H9 (cell line): ENCODE data around the gene SYNC. TPM values are rescaled to one million over a fixed set of nuclear protein-coding genes. Genes with fewer than 3 reads are reported as not detected.

Experiments used
- DNase-seq: peaks from one replicate; pipeline ENCODE4 v3.0.0-alpha.2; 2017
- H2AFZ ChIP-seq: one replicate; pipeline ENCODE4 v1.6.1; 2013; ENCODE audit warnings: mild to moderate bottlenecking, low read length, control low read depth, moderate library complexity
- H2AK5ac ChIP-seq: 2 replicates; pipeline ENCODE4 v1.6.1; 2013; ENCODE audit warnings: low read length, control low read depth, mixed read lengths; ENCODE audit not compliant: insufficient read length
- H2BK120ac ChIP-seq: one replicate; pipeline ENCODE4 v1.6.1; 2013; ENCODE audit warnings: low read depth, mild to moderate bottlenecking, low read length, control low read depth, inconsistent platforms; ENCODE audit not compliant: poor library complexity, severe bottlenecking
- H2BK12ac ChIP-seq: 2 replicates; pipeline ENCODE4 v1.6.1; 2013; ENCODE audit warnings: low read length, control low read depth, mixed read lengths, low read depth; ENCODE audit not compliant: insufficient read length
- H2BK15ac ChIP-seq: 2 replicates; pipeline ENCODE4 v1.6.1; 2013; ENCODE audit warnings: low read depth, low read length, control low read depth
- H2BK20ac ChIP-seq: one replicate; pipeline ENCODE4 v1.6.1; 2013; ENCODE audit warnings: low read depth, mild to moderate bottlenecking, low read length, control low read depth, inconsistent platforms; ENCODE audit not compliant: poor library complexity, severe bottlenecking
- H2BK5ac ChIP-seq: 2 replicates; pipeline ENCODE4 v1.6.1; 2013; ENCODE audit warnings: low read length, control low read depth, mixed read lengths; ENCODE audit not compliant: insufficient read length
- H3K14ac ChIP-seq: 2 replicates; pipeline ENCODE4 v1.6.1; 2013; ENCODE audit warnings: low read length, control low read depth; ENCODE audit not compliant: insufficient read depth
- H3K18ac ChIP-seq: 2 replicates; pipeline ENCODE4 v1.6.1; 2013; ENCODE audit warnings: low read depth, mild to moderate bottlenecking, mixed read lengths, low read length, control low read depth; ENCODE audit not compliant: insufficient read length
- H3K23ac ChIP-seq: 2 replicates; pipeline ENCODE4 v1.6.1; 2013; ENCODE audit warnings: low read length, control low read depth, mixed read lengths, low read depth; ENCODE audit not compliant: insufficient read length
- H3K23me2 ChIP-seq: 2 replicates; pipeline ENCODE4 v1.6.1; 2013; ENCODE audit warnings: low read depth, mild to moderate bottlenecking, mixed read lengths, low read length, control low read depth; ENCODE audit not compliant: insufficient read length, poor library complexity, severe bottlenecking
- H3K27ac ChIP-seq: 2 replicates; pipeline ENCODE4 v1.5.1; 2013; ENCODE audit warnings: low read length, control low read depth, mixed read lengths, low read depth; ENCODE audit not compliant: insufficient read length
- H3K27me3 ChIP-seq: 2 replicates; pipeline ENCODE4 v1.6.1; 2013; ENCODE audit warnings: low read length, control low read depth, inconsistent platforms; ENCODE audit not compliant: insufficient read depth
- H3K4ac ChIP-seq: 2 replicates; pipeline ENCODE4 v1.6.1; 2013; ENCODE audit warnings: low read depth, mild to moderate bottlenecking, control low read depth, inconsistent platforms, low read length, moderate library complexity
- H3K4me1 ChIP-seq: 2 replicates; pipeline ENCODE4 v1.6.1; 2013; ENCODE audit warnings: low read length, control low read depth, inconsistent platforms; ENCODE audit not compliant: insufficient read depth
- H3K4me2 ChIP-seq: 2 replicates; pipeline ENCODE4 v1.6.1; 2013; ENCODE audit warnings: low read length, control low read depth, mixed read lengths; ENCODE audit not compliant: insufficient read length, insufficient read depth
- H3K56ac ChIP-seq: 2 replicates; pipeline ENCODE4 v1.6.1; 2013; ENCODE audit warnings: low read depth, mild to moderate bottlenecking, mixed read lengths, low read length, control low read depth; ENCODE audit not compliant: insufficient read length
- H3K79me1 ChIP-seq: 2 replicates; pipeline ENCODE4 v1.6.1; 2013; ENCODE audit warnings: low read depth, mild to moderate bottlenecking, moderate library complexity, low read length, control low read depth, inconsistent platforms; ENCODE audit not compliant: insufficient read depth, poor library complexity, severe bottlenecking
- H3K79me2 ChIP-seq: 2 replicates; pipeline ENCODE4 v1.6.1; 2013; ENCODE audit warnings: low read length, control low read depth, inconsistent platforms; ENCODE audit not compliant: insufficient read depth
- H3K9ac ChIP-seq: 2 replicates; pipeline ENCODE4 v1.6.1; 2013; ENCODE audit warnings: low read length, control low read depth, mixed read lengths; ENCODE audit not compliant: insufficient read length; ENCODE audit errors: extremely low read depth
- H3K9me3 ChIP-seq: one replicate; pipeline ENCODE4 v1.6.1; 2013; ENCODE audit warnings: low read depth, low read length, inconsistent platforms; ENCODE audit not compliant: control insufficient read depth
- H3T11ph ChIP-seq: one replicate; pipeline ENCODE4 v1.6.1; 2013; ENCODE audit warnings: mild to moderate bottlenecking, low read length, control low read depth, inconsistent platforms
- H4K20me1 ChIP-seq: one replicate; pipeline ENCODE4 v1.6.1; 2013; ENCODE audit not compliant: control insufficient read depth, insufficient read length, insufficient read depth
- H4K5ac ChIP-seq: 2 replicates; pipeline ENCODE4 v1.6.1; 2013; ENCODE audit warnings: low read depth, mild to moderate bottlenecking, mixed read lengths, low read length, control low read depth; ENCODE audit not compliant: insufficient read length
- H4K8ac ChIP-seq: replicated peaks from 2 replicates; pipeline ENCODE4 v1.6.1; 2013; ENCODE audit warnings: low read length, control low read depth, mixed read lengths, low read depth; ENCODE audit not compliant: insufficient read length
- H4K91ac ChIP-seq: 2 replicates; pipeline ENCODE4 v1.6.1; 2013; ENCODE audit warnings: low read depth, mild to moderate bottlenecking, moderate library complexity, mixed read lengths, low read length, control low read depth; ENCODE audit not compliant: insufficient read length
- H3K27ac Mint-ChIP-seq, 3 experiments: 2 replicates in 2 of 3; 3 replicates in 1 of 3; pipeline ENCODE4 v1.8.0; 2020 to 2021; ENCODE audit warnings: mixed read lengths in 3 of 3, mild to moderate bottlenecking in 1 of 3, moderate library complexity in 1 of 3
- H3K27me3 Mint-ChIP-seq: 2 replicates; pipeline ENCODE4 v1.8.0; 2021; ENCODE audit warnings: low read depth, mild to moderate bottlenecking, moderate library complexity, mixed read lengths
- H3K36me3 Mint-ChIP-seq, 3 experiments: 2 replicates in 2 of 3; 3 replicates in 1 of 3; pipeline ENCODE4 v1.8.0; 2020 to 2021; ENCODE audit warnings: low read depth in 3 of 3, mixed read lengths in 3 of 3; ENCODE audit not compliant: insufficient read depth in 1 of 3
- H3K4me1 Mint-ChIP-seq, 2 experiments: 2 replicates each; pipeline ENCODE4 v1.8.0; 2020; ENCODE audit warnings: mixed read lengths in 2 of 2
- H3K4me3 Mint-ChIP-seq, 2 experiments: 2 replicates in 1 of 2; 3 replicates in 1 of 2; pipeline ENCODE4 v1.8.0; 2020 to 2021; ENCODE audit warnings: mild to moderate bottlenecking in 2 of 2, mixed read lengths in 2 of 2, moderate library complexity in 1 of 2
- H3K9me3 Mint-ChIP-seq, 2 experiments: 2 replicates in 1 of 2; 3 replicates in 1 of 2; pipeline ENCODE4 v1.8.0; 2020; ENCODE audit warnings: mild to moderate bottlenecking in 2 of 2, mixed read lengths in 2 of 2, moderate library complexity in 1 of 2
- CTCF ChIP-seq: fragments of 200-600 bp; sonication (generic); conservative IDR thresholded peaks from 3 replicates; pipeline ENCODE4 v1.8.0; 2021; ENCODE audit warnings: antibody characterized with exemption, mild to moderate bottlenecking
- WGBS: extraction: QIAGEN DNeasy Blood & Tissue Kit; methylation state at CpG from one replicate; pipeline ENCODE4 v1.1.7; 2013; ENCODE audit warnings: missing lambda C conversion rate, low lambda C conversion rate, mixed read lengths; ENCODE audit not compliant: insufficient read length; ENCODE audit errors: extremely low coverage; 5-methylcytosine and 5-hydroxymethylcytosine counted together
- total RNA-seq: library from RNA; stranded (reverse); gene quantifications from 2 replicates; pipeline ENCODE4 v1.2.1, GENCODE V29; 2021

Gene SYNC
- total RNA-seq, 1 experiment from 2014 or later = 0.15 TPM

GRCh38 chr1:32683397-32683796 is 19.2 kb downstream of the SYNC start:
- Histone ChIP-seq H4K20me1 (no peaks in the 10 kb centered on the region), H2AFZ (no peak overlapping the region)

More at GRCh38 chr1:32683397-32683796, 19.2 kb downstream of the SYNC start:
- no peak for DNase-seq
- no peak overlapping the region for H2BK12ac ChIP-seq
- no CpG with 5 or more reads among the region's 3 CpGs for WGBS
- H3K27me3 ChIP-seq = no peaks in the 10 kb centered on the region
- H3K27ac ChIP-seq = no peak overlapping the region
- no peak overlapping the region for H4K8ac ChIP-seq
- no peaks in the 10 kb centered on the region for H3K23me2 ChIP-seq
- H3K9ac ChIP-seq = no peak overlapping the region
- H3K4me2 ChIP-seq = no peak overlapping the region
- no peaks in the 10 kb centered on the region for H3K27me3 Mint-ChIP-seq
- H2BK120ac ChIP-seq = no peak overlapping the region
- TF ChIP-seq CTCF = no peak
- H2BK5ac ChIP-seq = no peak overlapping the region
- no peak overlapping the region for H3K14ac ChIP-seq
- H3K4me1 Mint-ChIP-seq = no peaks in the 10 kb centered on the region
- no peak overlapping the region for H4K5ac ChIP-seq
- no peaks in the 10 kb centered on the region for H3K4me1 ChIP-seq
- no peak overlapping the region for H3K18ac ChIP-seq
- H3K36me3 Mint-ChIP-seq = peaks cover 31 to 68% (median 60%) of the 10 kb centered on the region in 3 experiments
- H3K9me3 ChIP-seq = no peaks in the 10 kb centered on the region
- no peak overlapping the region for H3K4ac ChIP-seq
- no peak overlapping the region for H3K23ac ChIP-seq
- no peak overlapping the region for H3K27ac Mint-ChIP-seq
- no peak overlapping the region for H3K56ac ChIP-seq
- H3K79me2 ChIP-seq = no peaks in the 10 kb centered on the region
- no peaks in the 10 kb centered on the region for H3K79me1 ChIP-seq
- H4K91ac ChIP-seq = no peak overlapping the region
- H3K4me3 Mint-ChIP-seq = no peak overlapping the region
- no peak overlapping the region for H2BK20ac ChIP-seq
- no peak overlapping the region for H2BK15ac ChIP-seq
- no peak overlapping the region for H3T11ph ChIP-seq
- H3K9me3 Mint-ChIP-seq = no peaks in the 10 kb centered on the region
- H2AK5ac ChIP-seq = no peak overlapping the region
